Ishikawa (cell line): ENCODE data around the gene ZNF584.

Experiments used
- CEBPB ChIP-seq: IDR thresholded peaks from 2 replicates; pipeline ENCODE4 v1.6.1; 2012
- EP300 ChIP-seq: IDR thresholded peaks from 2 replicates; pipeline ENCODE4 v1.6.1; 2012; ENCODE audit warnings: borderline replicate concordance
- NFIC ChIP-seq: IDR thresholded peaks from 2 replicates; pipeline ENCODE4 v1.6.1; 2012
- TAF1 ChIP-seq: IDR thresholded peaks from 2 replicates; pipeline ENCODE4 v1.6.1; 2012; ENCODE audit warnings: low read depth, mild to moderate bottlenecking
- TCF12 ChIP-seq: IDR thresholded peaks from 2 replicates; pipeline ENCODE4 v1.6.1; 2012; ENCODE audit warnings: low read depth
- USF1 ChIP-seq: IDR thresholded peaks from 2 replicates; pipeline ENCODE4 v1.6.1; 2012

GRCh38 chr19:58401840-58402421, 6.5 kb upstream of the ZNF584 start:
- TF ChIP-seq USF1 (no peak), TAF1 (no peak), TCF12 (no peak), NFIC (no peak), EP300 (no peak), CEBPB (no peak)
